ENCODE measurements around the gene ITGA11.
A peak's percentile ranks its signal among the peaks of the same experiment; 100 is the strongest.

Gene ITGA11

DNA sequence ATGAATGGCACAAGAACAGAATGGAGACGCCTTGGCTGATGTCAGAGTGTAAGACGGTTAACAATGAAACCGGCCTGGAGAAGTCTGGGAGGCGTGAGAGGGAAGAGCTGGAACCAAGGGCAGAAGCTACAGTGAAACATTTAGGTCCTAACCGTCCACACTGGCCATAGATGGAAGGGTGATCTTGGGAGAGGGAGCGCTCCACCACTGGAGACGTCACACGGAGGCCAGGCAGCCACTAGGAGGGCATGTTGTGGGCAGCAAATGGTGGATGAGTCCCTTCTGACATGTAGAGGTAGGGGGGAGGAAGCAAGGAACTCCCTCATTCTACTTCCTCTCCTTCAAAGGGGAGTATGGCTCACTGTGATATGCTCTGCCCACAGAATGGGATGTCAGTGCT lies 130.7 kb downstream of the ITGA11 start:
- H3K27ac Mint-ChIP-seq: no peak overlapping the region

GRCh38 chr15:68300115-68300940 lies 131.6 kb downstream of the ITGA11 start:
- H3K9me3 Mint-ChIP-seq (ENCODE audit: low read depth): no peaks in the 10 kb centered on the region
- H3K4me1 Mint-ChIP-seq (ENCODE audit: low read depth): peaks cover 35% of the 10 kb centered on the region
- no peaks in the 10 kb centered on the region for H3K27me3 Mint-ChIP-seq
- H3K36me3 Mint-ChIP-seq: no peaks in the 10 kb centered on the region
- no peak overlapping the region for H3K4me3 Mint-ChIP-seq
- peak overlapping the region; percentile 87 for H3K27ac Mint-ChIP-seq

More for the DNA sequence above, 130.7 kb downstream of the ITGA11 start:
- no peaks in the 10 kb centered on the region for H3K36me3 Mint-ChIP-seq
- no peaks in the 10 kb centered on the region for H3K9me3 Mint-ChIP-seq (ENCODE audit: low read depth)
- H3K4me1 Mint-ChIP-seq (ENCODE audit: low read depth): peaks cover 37% of the 10 kb centered on the region
- no peak overlapping the region for H3K4me3 Mint-ChIP-seq
- H3K27me3 Mint-ChIP-seq: no peaks in the 10 kb centered on the region

- Mint-ChIP-seq H3K36me3 (no peaks in the 10 kb centered on the region), H3K9me3 (ENCODE audit: low read depth) (no peaks in the 10 kb centered on the region)
Measured at GRCh38 chr15:68299436-68299835, 132.5 kb downstream of the ITGA11 start.

GRCh38 chr15:68298882-68299381 lies 133.0 kb downstream of the ITGA11 start:
- no peaks in the 10 kb centered on the region for H3K36me3 Mint-ChIP-seq
- peak overlapping the region; percentile 72 for H3K4me3 Mint-ChIP-seq
- H3K9me3 Mint-ChIP-seq (ENCODE audit: low read depth): no peaks in the 10 kb centered on the region
- H3K4me1 Mint-ChIP-seq (ENCODE audit: low read depth): peaks cover 45% of the 10 kb centered on the region
- peak overlapping the region; percentile 87 for H3K27ac Mint-ChIP-seq
- no peaks in the 10 kb centered on the region for H3K27me3 Mint-ChIP-seq

More at GRCh38 chr15:68299436-68299835, 132.5 kb downstream of the ITGA11 start:
- Mint-ChIP-seq H3K4me1 (ENCODE audit: low read depth) (peaks cover 41% of the 10 kb centered on the region), H3K4me3 (peak overlapping the region; percentile 72), H3K27me3 (no peaks in the 10 kb centered on the region), H3K27ac (peak overlapping the region; percentile 87)

- no peaks in the 10 kb centered on the region for H3K36me3 Mint-ChIP-seq
- H3K27me3 Mint-ChIP-seq: no peaks in the 10 kb centered on the region
- H3K9me3 Mint-ChIP-seq (ENCODE audit: low read depth): no peaks in the 10 kb centered on the region
- H3K27ac Mint-ChIP-seq: peak overlapping the region; percentile 87
- H3K4me1 Mint-ChIP-seq (ENCODE audit: low read depth): peaks cover 51% of the 10 kb centered on the region
- peak overlapping the region; percentile 72 for H3K4me3 Mint-ChIP-seq
Measured at GRCh38 chr15:68298336-68298735, 133.6 kb downstream of the ITGA11 start.

DNA sequence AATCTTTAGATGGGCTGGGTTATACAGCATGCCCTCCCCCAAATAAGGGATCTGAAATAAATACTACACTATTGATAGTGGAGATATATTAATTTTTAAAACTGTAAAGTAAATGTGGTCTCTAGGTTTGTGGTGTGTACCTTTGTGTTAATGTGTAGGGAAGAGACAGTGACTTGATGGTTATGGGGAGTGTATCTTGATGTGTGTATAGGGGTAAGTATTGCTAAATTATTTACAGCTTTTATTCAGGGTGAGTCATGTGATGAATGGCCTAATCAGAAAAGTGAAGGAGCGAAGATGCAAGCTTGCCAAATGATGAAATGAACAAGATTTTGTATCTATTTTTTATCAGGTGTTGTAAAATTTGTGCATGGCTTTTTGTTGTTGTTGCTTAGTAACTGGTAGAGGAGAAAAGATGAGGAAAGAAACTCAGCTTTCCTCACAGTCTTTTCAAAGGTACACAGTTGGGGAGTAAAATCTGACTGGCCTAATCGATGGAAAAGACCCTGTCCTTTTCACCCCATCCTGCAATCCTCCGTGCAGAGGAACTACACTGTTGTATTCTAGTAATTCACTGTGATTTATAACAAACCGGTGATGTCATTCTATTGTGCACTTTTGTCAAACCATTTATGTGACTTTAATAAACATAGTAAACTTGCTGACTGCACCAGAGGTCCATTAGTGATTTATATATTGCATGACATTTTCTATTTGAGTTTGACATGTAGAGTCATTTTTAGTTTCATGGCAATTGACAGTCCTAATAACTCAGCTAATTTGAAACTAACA lies 136.8 kb downstream of the ITGA11 start:
- Mint-ChIP-seq H3K27me3 (no peaks in the 10 kb centered on the region), H3K4me1 (ENCODE audit: low read depth) (peaks cover 66% of the 10 kb centered on the region), H3K4me3 (no peak overlapping the region), H3K27ac (no peak overlapping the region), H3K36me3 (peaks cover 9% of the 10 kb centered on the region), H3K9me3 (ENCODE audit: low read depth) (no peaks in the 10 kb centered on the region)

GRCh38 chr15:68292967-68293366 lies 139.0 kb downstream of the ITGA11 start:
- Mint-ChIP-seq H3K27ac (peak overlapping the region; percentile 73), H3K36me3 (peaks cover 11% of the 10 kb centered on the region), H3K9me3 (ENCODE audit: low read depth) (no peaks in the 10 kb centered on the region), H3K4me1 (ENCODE audit: low read depth) (peaks cover 67% of the 10 kb centered on the region), H3K4me3 (peak overlapping the region; percentile 32), H3K27me3 (no peaks in the 10 kb centered on the region)

DNA sequence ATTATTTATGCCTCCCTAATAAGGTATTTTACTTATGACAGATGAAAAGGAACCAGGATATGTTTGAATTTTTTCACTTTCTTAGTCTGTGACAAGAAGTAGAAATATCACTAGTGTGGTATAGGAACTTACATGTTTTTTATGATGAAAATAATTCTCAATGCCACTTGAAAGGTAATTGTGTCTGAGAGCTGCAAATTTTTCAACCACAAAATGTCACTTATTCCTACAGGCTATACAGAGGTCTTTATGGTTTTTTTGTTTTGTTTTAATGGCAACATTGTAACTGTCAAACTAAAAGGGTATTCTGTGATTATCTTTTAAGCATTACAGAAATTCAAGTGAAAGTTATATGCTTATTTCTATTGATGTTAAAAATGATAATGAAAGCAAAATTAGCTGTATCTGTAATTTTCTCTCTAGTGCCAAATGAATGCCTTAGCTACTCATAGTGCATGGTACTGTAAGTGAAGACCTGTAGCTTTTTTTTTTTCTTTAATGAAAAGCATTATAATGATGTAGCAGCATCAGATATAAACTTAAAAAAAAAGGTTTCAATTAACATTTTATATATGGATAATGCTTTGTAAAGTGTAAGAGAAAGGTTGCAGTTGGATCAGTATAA lies 139.7 kb downstream of the ITGA11 start:
- Mint-ChIP-seq H3K4me1 (ENCODE audit: low read depth) (peaks cover 69% of the 10 kb centered on the region), H3K4me3 (peak overlapping the region; percentile 32), H3K27me3 (no peaks in the 10 kb centered on the region), H3K27ac (peak overlapping the region; percentile 73), H3K36me3 (peaks cover 11% of the 10 kb centered on the region), H3K9me3 (ENCODE audit: low read depth) (no peaks in the 10 kb centered on the region)

DNA sequence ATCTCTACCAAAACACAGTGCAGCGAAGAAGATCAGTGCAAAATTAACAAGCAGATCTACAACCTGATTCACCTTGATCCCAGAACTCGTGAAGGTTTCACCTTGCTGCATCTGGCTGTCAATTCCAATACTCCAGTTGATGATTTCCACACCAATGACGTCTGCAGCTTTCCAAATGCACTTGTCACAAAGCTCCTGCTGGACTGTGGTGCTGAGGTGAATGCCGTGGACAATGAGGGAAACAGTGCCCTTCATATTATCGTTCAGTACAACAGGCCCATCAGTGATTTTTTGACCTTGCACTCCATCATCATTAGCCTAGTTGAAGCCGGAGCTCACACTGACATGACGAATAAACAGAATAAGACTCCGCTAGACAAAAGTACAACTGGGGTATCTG lies 141.2 kb downstream of the ITGA11 start:
- peaks cover 13% of the 10 kb centered on the region for H3K36me3 Mint-ChIP-seq

GRCh38 chr15:68289621-68290352 lies 142.2 kb downstream of the ITGA11 start:
- Mint-ChIP-seq H3K36me3 (peaks cover 16% of the 10 kb centered on the region), H3K4me1 (ENCODE audit: low read depth) (peaks cover 84% of the 10 kb centered on the region), H3K27me3 (no peaks in the 10 kb centered on the region), H3K9me3 (ENCODE audit: low read depth) (no peaks in the 10 kb centered on the region), H3K4me3 (no peak overlapping the region), H3K27ac (peak overlapping the region; percentile 41)

More for the DNA sequence above, 141.2 kb downstream of the ITGA11 start:
- H3K4me1 Mint-ChIP-seq (ENCODE audit: low read depth): peaks cover 80% of the 10 kb centered on the region
- no peaks in the 10 kb centered on the region for H3K27me3 Mint-ChIP-seq
- no peak overlapping the region for H3K4me3 Mint-ChIP-seq
- H3K9me3 Mint-ChIP-seq (ENCODE audit: low read depth): no peaks in the 10 kb centered on the region
- H3K27ac Mint-ChIP-seq: peak overlapping the region; percentile 29

- H3K27me3 Mint-ChIP-seq: no peaks in the 10 kb centered on the region
- H3K36me3 Mint-ChIP-seq: peaks cover 20% of the 10 kb centered on the region
- H3K4me3 Mint-ChIP-seq: no peak overlapping the region
- no peaks in the 10 kb centered on the region for H3K9me3 Mint-ChIP-seq (ENCODE audit: low read depth)
- H3K27ac Mint-ChIP-seq: peak overlapping the region; percentile 41
- H3K4me1 Mint-ChIP-seq (ENCODE audit: low read depth): peaks cover 85% of the 10 kb centered on the region
Measured at GRCh38 chr15:68289057-68289456, 142.9 kb downstream of the ITGA11 start.

GRCh38 chr15:68286256-68286655 lies 145.7 kb downstream of the ITGA11 start:
- Mint-ChIP-seq H3K27me3 (no peaks in the 10 kb centered on the region), H3K9me3 (ENCODE audit: low read depth) (no peaks in the 10 kb centered on the region), H3K4me3 (peak overlapping the region; percentile 35), H3K4me1 (ENCODE audit: low read depth) (peaks cover 79% of the 10 kb centered on the region), H3K36me3 (peaks cover 18% of the 10 kb centered on the region), H3K27ac (peak overlapping the region; percentile 37)

DNA sequence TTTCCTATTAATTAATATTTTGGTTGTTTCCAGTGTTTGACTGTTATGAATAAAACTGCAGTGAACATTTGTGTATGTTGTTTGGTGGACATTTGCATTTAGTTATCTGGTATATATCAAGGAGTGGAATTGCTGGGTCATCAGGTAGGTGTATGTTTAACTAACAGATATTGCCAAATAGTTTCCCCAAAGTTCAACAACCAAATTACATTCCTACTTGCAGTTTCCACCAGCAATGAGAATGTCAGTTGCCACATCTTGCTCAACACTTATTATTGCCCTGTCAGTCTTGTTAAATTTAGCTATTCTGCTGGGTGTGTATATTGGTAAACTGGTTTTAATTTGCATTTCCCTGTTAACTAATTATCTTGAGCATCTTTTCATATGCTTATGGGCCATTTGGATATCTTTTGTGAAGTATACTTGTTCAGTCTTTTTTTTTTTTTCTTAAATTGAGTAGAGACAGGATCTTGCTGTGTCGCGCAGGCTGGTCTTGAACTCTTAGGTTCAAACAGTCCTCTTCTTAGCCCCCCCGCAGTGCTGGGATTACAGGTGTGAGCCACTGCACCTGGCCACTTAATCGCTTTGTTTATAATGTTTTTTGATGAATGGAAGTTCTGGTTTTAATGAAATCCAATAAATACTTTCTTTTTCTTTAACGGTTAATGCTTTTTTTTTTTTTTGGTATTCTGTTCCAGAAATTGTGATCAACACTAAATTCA lies 146.5 kb downstream of the ITGA11 start:
- Mint-ChIP-seq H3K27ac (peak overlapping the region; percentile 41), H3K4me3 (peak overlapping the region; percentile 51), H3K36me3 (peaks cover 14% of the 10 kb centered on the region), H3K27me3 (no peaks in the 10 kb centered on the region), H3K9me3 (ENCODE audit: low read depth) (no peaks in the 10 kb centered on the region), H3K4me1 (ENCODE audit: low read depth) (peaks cover 81% of the 10 kb centered on the region)

All from activated naive CD8-positive, alpha-beta T cell (primary cell).